A673 (cell line): Measurements from ENCODE around the gene SWT1. TPM values are rescaled to one million over a fixed set of nuclear protein-coding genes. Genes with fewer than 3 reads are reported as not detected.

Source experiments
- BruUV-seq: library from RNA; stranded (reverse); fragments of 400-500 nt; replicated peaks from 2 replicates; lab custom pipeline; 2021; lab: Mats Ljungman, UMichigan
- CTCF ChIA-PET: fragments of 300-600 bp; sonication (Branson Sonifier 250); formaldehyde crosslinking; loops from one replicate; lab custom pipeline; 2022; ENCODE audit warnings: antibody characterized with exemption; lab: Charles Lee
- POLR2A ChIA-PET: fragments of 300-600 bp; sonication (Branson Sonifier 250); formaldehyde crosslinking; loops from one replicate; lab custom pipeline; 2022; ENCODE audit warnings: antibody characterized with exemption; ENCODE audit not compliant: low non-redundant PET; lab: Charles Lee
- DNase-seq: peaks from one replicate; pipeline ENCODE4 v3.0.0-alpha.2; 2015; ENCODE audit warnings: low spot score
- H3K27ac ChIP-seq: fragments of 200-600 bp; sonication (generic); 2 replicates; pipeline ENCODE4 v1.5.1; 2016; ENCODE audit warnings: mixed run types, low read depth, mild to moderate bottlenecking, mixed read lengths, antibody characterized with exemption, low read length; ENCODE audit not compliant: poor library complexity, severe bottlenecking
- H3K27me3 ChIP-seq: fragments of 200-600 bp; sonication (generic); replicated peaks from 2 replicates; pipeline ENCODE4 v1.6.1; 2017; ENCODE audit warnings: mixed run types, low read depth, mild to moderate bottlenecking, mixed read lengths, antibody characterized with exemption, low read length; ENCODE audit not compliant: insufficient read depth, poor library complexity
- H3K36me3 ChIP-seq: fragments of 200-600 bp; sonication (generic); 2 replicates; pipeline ENCODE4 v1.6.1; 2016; ENCODE audit warnings: mixed run types, mild to moderate bottlenecking, mixed read lengths, antibody characterized with exemption, low read length; ENCODE audit not compliant: insufficient read depth, poor library complexity, severe bottlenecking
- H3K4me1 ChIP-seq: fragments of 200-600 bp; sonication (generic); 2 replicates; pipeline ENCODE4 v1.6.1; 2017; ENCODE audit warnings: mixed run types, mild to moderate bottlenecking, mixed read lengths, antibody characterized with exemption, low read length; ENCODE audit not compliant: insufficient read depth, poor library complexity, severe bottlenecking
- H3K4me3 ChIP-seq: fragments of 200-600 bp; sonication (generic); 2 replicates; pipeline ENCODE4 v1.5.1; 2016; ENCODE audit warnings: low read depth, mixed run types, mild to moderate bottlenecking, mixed read lengths, low read length; ENCODE audit not compliant: poor library complexity, severe bottlenecking
- H3K9me3 ChIP-seq: fragments of 200-600 bp; sonication (generic); 2 replicates; pipeline ENCODE4 v1.6.1; 2016; ENCODE audit warnings: mixed run types, low read depth, mild to moderate bottlenecking, mixed read lengths, antibody characterized with exemption, low read length; ENCODE audit not compliant: poor library complexity, severe bottlenecking
- CTCF ChIP-seq: fragments of 300-800, 200-600 bp; sonication (generic); conservative IDR thresholded peaks from 2 replicates; pipeline ENCODE4 v1.5.1; 2017; ENCODE audit warnings: low read depth, mild to moderate bottlenecking, antibody characterized with exemption, low read length, moderate library complexity, mixed read lengths
- EZH2 ChIP-seq: fragments of 200-600 bp; sonication (generic); IDR thresholded peaks from 2 replicates; pipeline ENCODE4 v1.6.1; 2017; ENCODE audit warnings: borderline replicate concordance, low read depth, mild to moderate bottlenecking, mixed read lengths, antibody characterized with exemption, low read length; ENCODE audit not compliant: poor library complexity, severe bottlenecking
- intact Hi-C: fragments of 100-400 bp; cut with micrococcal nuclease; formaldehyde crosslinking; loops from one replicate; pipeline ENCODE4 v1.10.0; 2022; ENCODE audit not compliant: unreplicated experiment
- total RNA-seq: library from RNA; stranded (reverse); gene quantifications from 2 replicates; pipeline ENCODE4 v1.2.3, GENCODE V29; 2021

Gene SWT1
- total RNA-seq, 1 experiment from 2014 or later, result 3.3 TPM

- intact Hi-C loops, result no loop called here
- Histone ChIP-seq H3K4me1 (peaks cover 31% of the 10 kb centered on the region), H3K27me3 (no peaks in the 10 kb centered on the region), H3K27ac (peak overlapping the region; percentile 0), H3K9me3 (no peaks in the 10 kb centered on the region), H3K36me3 (peaks cover 65% of the 10 kb centered on the region), H3K4me3 (peak overlapping the region; percentile 95)
- BruUV-seq, result no TSS peak
- TF ChIP-seq EZH2, result no peak
- no peak for TF ChIP-seq CTCF
- CTCF ChIA-PET, result no interaction called here
- no peak for DNase-seq
- POLR2A ChIA-PET, result no interaction called here
Observed at GRCh38 chr1:185312361-185313138, 155.6 kb downstream of the SWT1 start.

GRCh38 chr1:185314411-185314810, 157.4 kb downstream of the SWT1 start:
- CTCF ChIA-PET, result no interaction called here
- peak; percentile 45 for DNase-seq
- TF ChIP-seq CTCF, result no peak
- no peak for TF ChIP-seq EZH2
- peak overlapping the region; percentile 99 for H3K27ac ChIP-seq
- H3K4me3 ChIP-seq, result peak overlapping the region; percentile 95
- H3K9me3 ChIP-seq, result no peaks in the 10 kb centered on the region
- no TSS peak for BruUV-seq
- H3K36me3 ChIP-seq, result peaks cover 47% of the 10 kb centered on the region
- intact Hi-C loops, result no loop called here
- H3K4me1 ChIP-seq, result peaks cover 45% of the 10 kb centered on the region
- POLR2A ChIA-PET, result no interaction called here
- no peaks in the 10 kb centered on the region for H3K27me3 ChIP-seq

- no peaks in the 10 kb centered on the region for H3K9me3 ChIP-seq
- POLR2A ChIA-PET, result interaction anchor here (0.5 to 1.4 kb wide), 2 partner anchors 331 to 1060 kb away, joined by 3 to 10 read pairs; partner anchors contain the start of gene TPR
- intact Hi-C loops, result loop anchor here (2.0 to 5.0 kb wide), 2 partner anchors 355 to 897 kb away; no protein-coding TSS in a partner anchor
- peaks cover 35% of the 10 kb centered on the region for H3K36me3 ChIP-seq
- BruUV-seq, result TSS peak; percentile 24
- H3K27me3 ChIP-seq, result no peaks in the 10 kb centered on the region
- H3K27ac ChIP-seq, result peak overlapping the region; percentile 99
- TF ChIP-seq CTCF, result no peak
- no peak for TF ChIP-seq EZH2
- peaks cover 37% of the 10 kb centered on the region for H3K4me1 ChIP-seq
- CTCF ChIA-PET, result interaction anchor here (1.5 to 1.6 kb wide), 2 partner anchors 331 to 365 kb away, joined by 6 to 7 read pairs; no protein-coding TSS in a partner anchor
- peak overlapping the region; percentile 95 for H3K4me3 ChIP-seq
- peak; percentile 44 for DNase-seq
Observed at GRCh38 chr1:185315445-185316071, 158.6 kb downstream of the SWT1 start.
